ENCODE measurements around the gene ATCAY. TPM values are rescaled to one million over a fixed set of nuclear protein-coding genes. Genes with fewer than 3 reads are reported as not detected.
"Not testable (repeated sequence)": the region's sequence is repeated elsewhere in the genome, so short reads cannot be mapped to it uniquely, and the experiment has no call there.

ATCAY gene
- total RNA-seq, 8 experiments from 2014 or later = 0.10 to 58.2 (median 48.6) TPM; not detected in 1

- in situ Hi-C loops (cut with MboI; ENCODE audit: low pct_unique_long_range_greater_than_20kb in 2 of 9, low sequenced_read_pairs in 9 of 9, unreplicated experiment in 9 of 9) = no loop called here
Measured at GRCh38 chr19:3949294-3949693, 68.8 kb downstream of the ATCAY start.

GRCh38 chr19:3949997-3950859, 69.7 kb downstream of the ATCAY start:
- H3K27ac ChIP-seq = no peak overlapping the region
- no CpG with 5 or more reads among the region's 20 CpGs for WGBS, 10 experiments
- ATAC-seq (replicated peaks in 6 of 8) = peak in 5 of 8 experiments; percentile 11 to 47 (median 22)
- H3K4me1 ChIP-seq (replicated peaks in 1 of 2) = peaks cover 0 to 6% of the 10 kb centered on the region in 2 donors
- no peak overlapping the region for H3K4me3 ChIP-seq
- in situ Hi-C loops (cut with MboI; ENCODE audit: low pct_unique_long_range_greater_than_20kb in 2 of 9, low sequenced_read_pairs in 9 of 9, unreplicated experiment in 9 of 9) = no loop called here

More at GRCh38 chr19:3949294-3949693, 68.8 kb downstream of the ATCAY start:
- Histone ChIP-seq H3K27ac (no peak overlapping the region), H3K4me3 (no peak overlapping the region), H3K4me1 (replicated peaks in 1 of 2) (peaks cover 0 to 6% of the 10 kb centered on the region in 2 donors)
- WGBS, 10 experiments = 60 to 80% methylated on average over 1 to 6 of the region's 11 CpGs; no CpG with 5 or more reads in 8 of the 10 experiments
- peak in 1 of 8 experiments; percentile 1 for ATAC-seq (replicated peaks in 6 of 8)

- ATAC-seq (replicated peaks in 6 of 8) = peak in 7 of 8 experiments; percentile 6 to 50 (median 33)
- H3K27ac ChIP-seq = no peak overlapping the region
- in situ Hi-C loops (cut with MboI; ENCODE audit: low pct_unique_long_range_greater_than_20kb in 2 of 9, low sequenced_read_pairs in 9 of 9, unreplicated experiment in 9 of 9) = no loop called here
- peaks cover 0 to 6% of the 10 kb centered on the region in 2 donors for H3K4me1 ChIP-seq (replicated peaks in 1 of 2)
- 0 to 83% (median 74%) methylated on average over 1 to 10 of the region's 41 CpGs; no CpG with 5 or more reads in 5 of the 10 experiments for WGBS, 10 experiments
- no peak overlapping the region for H3K4me3 ChIP-seq
Measured at GRCh38 chr19:3950871-3951861, 70.7 kb downstream of the ATCAY start.

- in situ Hi-C loops (cut with MboI; ENCODE audit: low pct_unique_long_range_greater_than_20kb in 2 of 9, low sequenced_read_pairs in 9 of 9, unreplicated experiment in 9 of 9); H3K4me1 ChIP-seq (replicated peaks in 1 of 2); H3K4me3 ChIP-seq; H3K27ac ChIP-seq: not testable (repeated sequence)
- ATAC-seq (replicated peaks in 6 of 8) = peak in 2 of 8 experiments; percentile 6 to 11
- 75 to 100% (median 87%) methylated on average over 1 to 8 of the region's 9 CpGs; no CpG with 5 or more reads in 1 of the 10 experiments for WGBS, 10 experiments
Measured at GRCh38 chr19:3952755-3953276, 72.3 kb downstream of the ATCAY start.

GRCh38 chr19:3954107-3954506, 73.6 kb downstream of the ATCAY start:
- in situ Hi-C loops (cut with MboI; ENCODE audit: low pct_unique_long_range_greater_than_20kb in 2 of 9, low sequenced_read_pairs in 9 of 9, unreplicated experiment in 9 of 9) = no loop called here
- 80 to 86% (median 85%) methylated on average over 1 to 9 of the region's 12 CpGs; no CpG with 5 or more reads in 7 of the 10 experiments for WGBS, 10 experiments
- ATAC-seq (replicated peaks in 6 of 8) = no peak
- Histone ChIP-seq H3K27ac (no peak overlapping the region), H3K4me3 (no peak overlapping the region), H3K4me1 (replicated peaks in 1 of 2) (peaks cover 0 to 6% of the 10 kb centered on the region in 2 donors)

- in situ Hi-C loops (cut with MboI; ENCODE audit: low pct_unique_long_range_greater_than_20kb in 2 of 9, low sequenced_read_pairs in 9 of 9, unreplicated experiment in 9 of 9); H3K4me3 ChIP-seq; H3K27ac ChIP-seq; H3K4me1 ChIP-seq (replicated peaks in 1 of 2); ATAC-seq (replicated peaks in 6 of 8): not testable (repeated sequence)
- WGBS, 10 experiments = 57 to 96% (median 86%) methylated on average over 1 to 12 of the region's 13 CpGs; no CpG with 5 or more reads in 3 of the 10 experiments
Measured at GRCh38 chr19:3955276-3955675, 74.8 kb downstream of the ATCAY start.

GRCh38 chr19:3955688-3956087, 75.2 kb downstream of the ATCAY start:
- Histone ChIP-seq H3K4me3 (no peak overlapping the region), H3K27ac (no peak overlapping the region), H3K4me1 (replicated peaks in 1 of 2) (peaks cover 0 to 6% of the 10 kb centered on the region in 2 donors)
- in situ Hi-C loops (cut with MboI; ENCODE audit: low pct_unique_long_range_greater_than_20kb in 2 of 9, low sequenced_read_pairs in 9 of 9, unreplicated experiment in 9 of 9) = no loop called here
- ATAC-seq (replicated peaks in 6 of 8) = no peak
- 83 to 100% methylated on average over 1 of the region's 10 CpGs; no CpG with 5 or more reads in 8 of the 10 experiments for WGBS, 10 experiments

GRCh38 chr19:3958836-3959765, 78.6 kb downstream of the ATCAY start:
- no peaks in the 10 kb centered on the region for H3K4me1 ChIP-seq (replicated peaks in 1 of 2)
- H3K27ac ChIP-seq = no peak overlapping the region
- 80 to 100% (median 98%) methylated on average over 1 to 16 of the region's 86 CpGs; no CpG with 5 or more reads in 6 of the 10 experiments for WGBS, 10 experiments
- in situ Hi-C loops (cut with MboI; ENCODE audit: low pct_unique_long_range_greater_than_20kb in 2 of 9, low sequenced_read_pairs in 9 of 9, unreplicated experiment in 9 of 9) = no loop called here
- H3K4me3 ChIP-seq = no peak overlapping the region
- ATAC-seq (replicated peaks in 6 of 8) = peak in 5 of 8 experiments; percentile 4 to 26 (median 20)

- in situ Hi-C loops (cut with MboI; ENCODE audit: low pct_unique_long_range_greater_than_20kb in 2 of 9, low sequenced_read_pairs in 9 of 9, unreplicated experiment in 9 of 9) = no loop called here
- WGBS, 10 experiments = 92% methylated on average over 2 of the region's 15 CpGs; no CpG with 5 or more reads in 9 of the 10 experiments
Measured at GRCh38 chr19:3959766-3960131, 79.3 kb downstream of the ATCAY start.

GRCh38 chr19:3961007-3961406, 80.5 kb downstream of the ATCAY start:
- no peak overlapping the region for H3K27ac ChIP-seq
- in situ Hi-C loops (cut with MboI; ENCODE audit: low pct_unique_long_range_greater_than_20kb in 2 of 9, low sequenced_read_pairs in 9 of 9, unreplicated experiment in 9 of 9) = no loop called here
- no peaks in the 10 kb centered on the region for H3K4me1 ChIP-seq (replicated peaks in 1 of 2)
- H3K4me3 ChIP-seq = no peak overlapping the region
- WGBS, 10 experiments = 80 to 100% (median 100%) methylated on average over 1 to 2 of the region's 24 CpGs; no CpG with 5 or more reads in 7 of the 10 experiments
- ATAC-seq (replicated peaks in 6 of 8) = no peak

More at GRCh38 chr19:3959766-3960131, 79.3 kb downstream of the ATCAY start:
- no peak overlapping the region for H3K4me3 ChIP-seq
- H3K4me1 ChIP-seq (replicated peaks in 1 of 2) = no peaks in the 10 kb centered on the region
- peak in 3 of 8 experiments; percentile 1 to 15 (median 11) for ATAC-seq (replicated peaks in 6 of 8)
- no peak overlapping the region for H3K27ac ChIP-seq

- WGBS, 10 experiments = 87% methylated on average over 3 of the region's 35 CpGs; no CpG with 5 or more reads in 9 of the 10 experiments
- H3K4me3 ChIP-seq = no peak overlapping the region
- H3K27ac ChIP-seq = peak overlapping the region in 1 of 2 donors; percentile 23
- in situ Hi-C loops (cut with MboI; ENCODE audit: low pct_unique_long_range_greater_than_20kb in 2 of 9, low sequenced_read_pairs in 9 of 9, unreplicated experiment in 9 of 9) = no loop called here
- ATAC-seq (replicated peaks in 6 of 8) = peak in 2 of 8 experiments; percentile 4 to 11
- peaks cover 0 to 3% of the 10 kb centered on the region in 2 donors for H3K4me1 ChIP-seq (replicated peaks in 1 of 2)
Measured at GRCh38 chr19:3963458-3964255, 83.2 kb downstream of the ATCAY start.
